Activated B cell treated with CpG ODN at 0.5 μM for 24 hours (primary cell): Measurements from ENCODE around the gene PAGR1. TPM values are rescaled to one million over a fixed set of nuclear protein-coding genes. Genes with fewer than 3 reads are reported as not detected.

Source experiments
- ATAC-seq: fragments of 200-7000 bp; cut with Tn5 transposase; one replicate; pipeline ENCODE4 v1.10.0; 2021; ENCODE audit warnings: low read depth, mild to moderate bottlenecking, moderate library complexity
- CTCF ChIA-PET: fragments of 350-600 bp; sonication (Branson Sonifier 250); formaldehyde crosslinking; loops from one replicate; lab custom pipeline; 2021; ENCODE audit warnings: antibody characterized with exemption; lab: Charles Lee
- POLR2A ChIA-PET: fragments of 350-600 bp; sonication (Branson Sonifier 250); formaldehyde crosslinking; loops from one replicate; lab custom pipeline; 2021; ENCODE audit warnings: antibody characterized with exemption; lab: Charles Lee
- DNase-seq: peaks from one replicate; pipeline ENCODE4 v3.0.0; 2022
- H3K27ac Mint-ChIP-seq: one replicate; pipeline ENCODE4 v1.8.0; 2020; ENCODE audit warnings: mixed read lengths
- H3K27me3 Mint-ChIP-seq: one replicate; pipeline ENCODE4 v1.8.0; 2021; ENCODE audit warnings: mixed read lengths
- H3K36me3 Mint-ChIP-seq: one replicate; pipeline ENCODE4 v1.8.0; 2021; ENCODE audit warnings: low read depth, mixed read lengths
- H3K4me1 Mint-ChIP-seq: one replicate; pipeline ENCODE4 v1.8.0; 2021; ENCODE audit warnings: mixed read lengths
- H3K4me3 Mint-ChIP-seq: one replicate; pipeline ENCODE4 v1.8.0; 2020; ENCODE audit warnings: mild to moderate bottlenecking, mixed read lengths
- H3K9me3 Mint-ChIP-seq: one replicate; pipeline ENCODE4 v1.8.0; 2020; ENCODE audit warnings: mixed read lengths
- intact Hi-C: fragments of 100-400 bp; cut with micrococcal nuclease; formaldehyde crosslinking; loops from one replicate; pipeline ENCODE4 v1.15.1; 2024
- total RNA-seq: library from RNA; stranded (reverse); gene quantifications from 2 replicates; pipeline ENCODE4 v1.2.3, GENCODE V29; 2022
- TF ChIP-seq, protein P1 (sequence below): fragments of 200-600 bp; IDR thresholded peaks from one replicate; pipeline ENCODE4 v1.8.0; 2022; ENCODE audit warnings: antibody characterized with exemption, mild to moderate bottlenecking

Gene PAGR1
- total RNA-seq, 1 donor from 2014 or later = 18.6 TPM

DNA sequence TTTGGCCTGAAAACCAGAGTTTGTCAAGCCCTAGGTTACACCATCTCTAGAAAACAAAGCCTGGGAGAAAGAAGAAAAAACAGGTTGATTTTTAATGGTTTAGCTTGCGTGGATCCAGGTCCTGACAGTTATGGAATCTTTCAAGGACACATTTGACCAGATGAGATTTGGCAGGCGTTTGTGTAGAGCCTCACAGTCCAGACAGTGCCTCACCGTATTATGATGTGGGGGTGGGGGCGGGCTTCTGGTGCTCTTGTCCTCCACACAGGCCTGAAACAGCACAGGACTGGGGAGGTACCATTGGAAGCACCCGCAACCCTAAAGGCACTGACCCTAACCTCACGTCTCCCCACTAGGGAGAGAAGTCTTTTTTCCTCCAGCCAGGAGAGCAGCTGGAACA is 23.9 kb downstream of the PAGR1 start:
- Mint-ChIP-seq H3K27me3 (no peaks in the 10 kb centered on the region), H3K27ac (no peak overlapping the region), H3K4me3 (no peak overlapping the region), H3K36me3 (peaks cover 74% of the 10 kb centered on the region), H3K4me1 (no peaks in the 10 kb centered on the region), H3K9me3 (no peaks in the 10 kb centered on the region)
- intact Hi-C loops = no loop called here
- TF ChIP-seq, protein P1, sequence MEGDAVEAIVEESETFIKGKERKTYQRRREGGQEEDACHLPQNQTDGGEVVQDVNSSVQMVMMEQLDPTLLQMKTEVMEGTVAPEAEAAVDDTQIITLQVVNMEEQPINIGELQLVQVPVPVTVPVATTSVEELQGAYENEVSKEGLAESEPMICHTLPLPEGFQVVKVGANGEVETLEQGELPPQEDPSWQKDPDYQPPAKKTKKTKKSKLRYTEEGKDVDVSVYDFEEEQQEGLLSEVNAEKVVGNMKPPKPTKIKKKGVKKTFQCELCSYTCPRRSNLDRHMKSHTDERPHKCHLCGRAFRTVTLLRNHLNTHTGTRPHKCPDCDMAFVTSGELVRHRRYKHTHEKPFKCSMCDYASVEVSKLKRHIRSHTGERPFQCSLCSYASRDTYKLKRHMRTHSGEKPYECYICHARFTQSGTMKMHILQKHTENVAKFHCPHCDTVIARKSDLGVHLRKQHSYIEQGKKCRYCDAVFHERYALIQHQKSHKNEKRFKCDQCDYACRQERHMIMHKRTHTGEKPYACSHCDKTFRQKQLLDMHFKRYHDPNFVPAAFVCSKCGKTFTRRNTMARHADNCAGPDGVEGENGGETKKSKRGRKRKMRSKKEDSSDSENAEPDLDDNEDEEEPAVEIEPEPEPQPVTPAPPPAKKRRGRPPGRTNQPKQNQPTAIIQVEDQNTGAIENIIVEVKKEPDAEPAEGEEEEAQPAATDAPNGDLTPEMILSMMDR = no peak
- CTCF ChIA-PET = interaction anchor here (1.2 kb wide), 1 partner anchor 8 kb away, joined by 4 read pairs; no protein-coding TSS in a partner anchor
- POLR2A ChIA-PET = interaction anchor here (0.6 kb wide), 1 partner anchor 11 kb away, joined by 5 read pairs; no protein-coding TSS in a partner anchor
- ATAC-seq (no peak), DNase-seq (no peak)

DNA sequence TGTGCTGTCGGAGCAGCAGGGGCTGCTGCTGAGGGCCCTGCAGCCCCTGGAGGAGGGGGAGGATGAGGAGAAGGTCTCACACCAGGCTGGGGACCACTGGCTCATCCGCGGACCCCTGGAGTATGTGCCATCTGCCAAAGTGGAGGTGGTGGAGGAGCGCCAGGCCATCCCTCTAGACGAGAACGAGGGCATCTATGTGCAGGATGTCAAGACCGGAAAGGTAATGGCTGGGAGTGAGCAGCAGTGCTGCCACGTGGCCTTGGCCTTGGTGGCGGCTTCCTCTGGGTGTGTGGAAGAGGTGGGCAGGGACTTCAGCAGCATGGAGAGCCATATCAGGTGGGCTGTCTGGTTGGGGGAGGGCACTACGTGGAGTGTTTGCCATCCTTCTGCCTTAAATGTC is 24.3 kb downstream of the PAGR1 start:
- Mint-ChIP-seq H3K36me3 (peaks cover 76% of the 10 kb centered on the region), H3K4me1 (no peaks in the 10 kb centered on the region), H3K27ac (no peak overlapping the region), H3K27me3 (no peaks in the 10 kb centered on the region), H3K9me3 (no peaks in the 10 kb centered on the region), H3K4me3 (no peak overlapping the region)
- ChIA-PET POLR2A (no interaction called here), CTCF (no interaction called here)
- intact Hi-C loops = no loop called here
- ATAC-seq (no peak), DNase-seq (no peak)
- TF ChIP-seq, protein P1 = no peak

GRCh38 chr16:29841631-29842030 is 25.7 kb downstream of the PAGR1 start:
- H3K27ac Mint-ChIP-seq = no peak overlapping the region
- ATAC-seq (no peak), DNase-seq (no peak)
- TF ChIP-seq, protein P1 = no peak
- H3K27me3 Mint-ChIP-seq = no peaks in the 10 kb centered on the region
- H3K4me1 Mint-ChIP-seq = no peaks in the 10 kb centered on the region
- peaks cover 81% of the 10 kb centered on the region for H3K36me3 Mint-ChIP-seq
- intact Hi-C loops = no loop called here
- no peaks in the 10 kb centered on the region for H3K9me3 Mint-ChIP-seq
- no peak overlapping the region for H3K4me3 Mint-ChIP-seq
- ChIA-PET CTCF (no interaction called here), POLR2A (no interaction called here)

DNA sequence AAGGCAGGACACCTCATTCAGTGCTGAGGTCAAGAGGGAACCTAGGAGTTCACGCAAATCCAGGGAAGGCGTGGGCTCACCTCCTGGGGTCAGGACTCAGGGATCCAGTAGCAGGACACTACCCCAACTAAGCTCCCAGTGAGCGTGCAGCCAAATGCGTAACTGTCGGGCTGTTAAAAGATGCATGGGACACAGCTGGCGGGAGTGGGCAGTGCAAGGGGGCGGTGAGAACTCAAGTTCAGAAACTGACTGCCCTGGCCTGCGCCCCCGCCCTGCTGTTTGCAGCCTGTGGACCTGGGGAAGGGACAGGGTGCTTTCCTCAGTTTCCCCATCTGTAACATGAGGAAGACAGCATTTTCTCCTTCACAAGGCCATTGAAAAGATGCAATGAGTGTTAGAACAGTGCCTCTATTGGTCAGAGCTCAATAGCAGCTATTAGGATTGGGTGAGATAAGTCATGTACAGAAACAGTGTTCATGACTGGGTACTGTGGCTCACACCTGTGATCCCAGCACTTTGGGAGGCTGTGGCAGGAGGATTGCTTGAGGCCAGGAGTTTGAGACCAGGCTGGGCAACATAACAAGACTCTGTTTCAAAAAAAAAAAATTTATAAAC is 26.9 kb downstream of the PAGR1 start:
- Mint-ChIP-seq H3K4me3 (no peak overlapping the region), H3K27ac (no peak overlapping the region), H3K9me3 (no peaks in the 10 kb centered on the region), H3K27me3 (no peaks in the 10 kb centered on the region), H3K36me3 (peaks cover 81% of the 10 kb centered on the region), H3K4me1 (no peaks in the 10 kb centered on the region)
- POLR2A ChIA-PET = no interaction called here
- TF ChIP-seq, protein P1 = no peak
- DNase-seq = no peak
- intact Hi-C loops = no loop called here
- no peak for ATAC-seq
- CTCF ChIA-PET = no interaction called here

DNA sequence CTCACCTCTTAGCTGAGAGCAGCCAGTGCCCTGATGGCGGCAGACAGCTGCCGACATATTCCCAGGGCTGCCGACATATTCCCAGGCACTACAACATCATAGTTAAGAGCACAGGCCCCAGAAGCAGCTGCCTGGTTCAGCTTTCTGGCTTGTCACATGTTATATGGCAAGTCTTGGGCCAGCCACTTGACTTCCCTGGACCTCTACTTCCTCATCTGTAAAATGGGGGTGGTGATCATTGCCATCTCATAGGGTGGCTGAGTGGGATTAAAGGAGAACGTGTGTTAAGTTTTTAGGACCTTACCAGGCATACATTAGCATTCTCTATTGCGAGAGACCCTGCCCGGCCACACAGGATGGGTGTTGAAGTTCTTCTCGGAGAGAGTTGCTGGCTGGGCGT is 28.0 kb downstream of the PAGR1 start:
- no peaks in the 10 kb centered on the region for H3K4me1 Mint-ChIP-seq
- DNase-seq (no peak), ATAC-seq (no peak)
- no peaks in the 10 kb centered on the region for H3K9me3 Mint-ChIP-seq
- ChIA-PET CTCF (interaction anchor here (1.0 kb wide), 1 partner anchor 23 kb away, joined by 3 read pairs; the partner anchor contains the start of gene MVP), POLR2A (no interaction called here)
- peaks cover 74% of the 10 kb centered on the region for H3K36me3 Mint-ChIP-seq
- H3K27ac Mint-ChIP-seq = no peak overlapping the region
- no peak overlapping the region for H3K4me3 Mint-ChIP-seq
- TF ChIP-seq, protein P1 = no peak
- H3K27me3 Mint-ChIP-seq = no peaks in the 10 kb centered on the region
- intact Hi-C loops = no loop called here
